Right lobe of liver (tissue), 4 donors: Measurements from ENCODE around the gene MYADM.

Experiments used
- POLR2A ChIP-seq: fragments of 450-650 bp; IDR thresholded peaks from one replicate; pipeline ENCODE4 v1.6.1; 2017; ENCODE audit warnings: antibody characterized with exemption, mild to moderate bottlenecking
- TF ChIP-seq, protein P1 (sequence below), 4 donors: fragments of 200-600 bp in 3 of 4; fragments of 450-650 bp in 1 of 4; IDR thresholded peaks; one replicate each; pipeline versions ENCODE4 v1.5.1 to v1.8.0; 2016 to 2022; ENCODE audit warnings: antibody characterized with exemption in 4 of 4, mild to moderate bottlenecking in 2 of 4
- donor health status: DM: no; HTN: no; CAD: no.
- donor health status: DM: no; HTN: no; CAD: no.
- donor health status: DM: no; HTN: yes; CAD: no.

DNA sequence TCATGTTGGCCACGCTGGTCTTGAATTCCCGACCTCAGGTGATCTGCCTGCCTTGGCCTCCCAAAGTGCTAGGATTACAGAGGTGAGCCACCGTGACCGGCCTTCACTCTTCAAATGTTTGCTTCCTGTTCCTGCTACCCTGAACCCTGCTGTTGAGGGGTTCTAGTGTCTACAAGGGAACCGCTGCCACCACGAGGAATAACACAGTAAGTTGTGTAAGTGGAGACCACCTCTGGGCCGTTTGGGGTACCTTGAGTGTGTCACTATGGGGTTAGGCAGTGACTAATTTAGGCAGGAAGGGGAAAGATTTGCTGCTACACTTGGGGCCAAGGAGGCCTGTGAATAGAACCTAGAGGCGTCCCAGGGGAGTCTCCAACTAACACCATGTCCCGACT is 2.2 kb upstream of the MYADM start:
- TF ChIP-seq, protein P1, sequence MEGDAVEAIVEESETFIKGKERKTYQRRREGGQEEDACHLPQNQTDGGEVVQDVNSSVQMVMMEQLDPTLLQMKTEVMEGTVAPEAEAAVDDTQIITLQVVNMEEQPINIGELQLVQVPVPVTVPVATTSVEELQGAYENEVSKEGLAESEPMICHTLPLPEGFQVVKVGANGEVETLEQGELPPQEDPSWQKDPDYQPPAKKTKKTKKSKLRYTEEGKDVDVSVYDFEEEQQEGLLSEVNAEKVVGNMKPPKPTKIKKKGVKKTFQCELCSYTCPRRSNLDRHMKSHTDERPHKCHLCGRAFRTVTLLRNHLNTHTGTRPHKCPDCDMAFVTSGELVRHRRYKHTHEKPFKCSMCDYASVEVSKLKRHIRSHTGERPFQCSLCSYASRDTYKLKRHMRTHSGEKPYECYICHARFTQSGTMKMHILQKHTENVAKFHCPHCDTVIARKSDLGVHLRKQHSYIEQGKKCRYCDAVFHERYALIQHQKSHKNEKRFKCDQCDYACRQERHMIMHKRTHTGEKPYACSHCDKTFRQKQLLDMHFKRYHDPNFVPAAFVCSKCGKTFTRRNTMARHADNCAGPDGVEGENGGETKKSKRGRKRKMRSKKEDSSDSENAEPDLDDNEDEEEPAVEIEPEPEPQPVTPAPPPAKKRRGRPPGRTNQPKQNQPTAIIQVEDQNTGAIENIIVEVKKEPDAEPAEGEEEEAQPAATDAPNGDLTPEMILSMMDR (IDR thresholded peaks at IDR 0.05): no peak
- TF ChIP-seq POLR2A: no peak
